Thyroid gland (tissue), 4 donors: ENCODE data around the gene LRRC8E.

ENCODE experiments used
- POLR2A ChIP-seq, 2 donors: fragments of 450-650 bp; IDR thresholded peaks; one replicate each; pipeline ENCODE4 v1.6.1; 2017; ENCODE audit warnings: antibody characterized with exemption in 2 of 2, mild to moderate bottlenecking in 2 of 2, moderate library complexity in 1 of 2
- TF ChIP-seq, protein P1 (sequence below), 6 experiments: fragments of 200-600 bp in 3 of 6; fragments of 450-650 bp in 3 of 6; sonication (generic) in 3 of 6; IDR thresholded peaks; one replicate each; pipeline ENCODE4 v1.5.1; 2016 to 2019; ENCODE audit warnings: antibody characterized with exemption in 6 of 6, mild to moderate bottlenecking in 2 of 6, inconsistent platforms in 1 of 6, moderate library complexity in 1 of 6

DNA sequence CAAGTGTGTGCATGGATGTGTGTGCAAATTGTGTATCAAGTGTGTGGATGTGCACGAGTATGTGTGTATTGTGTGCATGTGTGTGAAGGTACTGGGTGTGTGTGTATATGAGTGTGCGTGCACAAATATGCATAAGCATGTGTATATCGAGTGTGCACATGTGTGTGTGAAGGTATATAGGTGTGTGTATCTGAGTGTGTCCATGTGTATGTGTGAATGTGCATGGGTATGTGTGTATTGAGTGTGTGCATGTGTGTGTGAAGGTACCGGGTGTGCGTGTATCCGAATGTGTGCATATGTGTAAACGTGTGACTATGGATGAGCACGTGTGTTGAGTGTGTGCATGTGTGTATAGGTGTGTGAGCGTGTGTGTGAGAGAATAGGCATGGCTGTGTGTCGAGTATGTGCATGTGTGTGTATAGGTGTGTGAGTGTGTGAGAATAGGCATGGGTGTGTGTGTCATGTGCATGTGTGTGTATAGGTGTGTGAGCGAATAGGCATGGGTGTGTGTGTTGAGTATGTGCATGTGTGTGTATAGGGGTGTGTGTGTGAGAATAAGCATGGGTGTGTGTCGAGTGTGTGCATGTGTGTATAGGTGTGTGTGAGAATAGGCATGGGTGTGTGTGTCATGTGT lies 45.5 kb upstream of the LRRC8E start:
- TF ChIP-seq, protein P1, sequence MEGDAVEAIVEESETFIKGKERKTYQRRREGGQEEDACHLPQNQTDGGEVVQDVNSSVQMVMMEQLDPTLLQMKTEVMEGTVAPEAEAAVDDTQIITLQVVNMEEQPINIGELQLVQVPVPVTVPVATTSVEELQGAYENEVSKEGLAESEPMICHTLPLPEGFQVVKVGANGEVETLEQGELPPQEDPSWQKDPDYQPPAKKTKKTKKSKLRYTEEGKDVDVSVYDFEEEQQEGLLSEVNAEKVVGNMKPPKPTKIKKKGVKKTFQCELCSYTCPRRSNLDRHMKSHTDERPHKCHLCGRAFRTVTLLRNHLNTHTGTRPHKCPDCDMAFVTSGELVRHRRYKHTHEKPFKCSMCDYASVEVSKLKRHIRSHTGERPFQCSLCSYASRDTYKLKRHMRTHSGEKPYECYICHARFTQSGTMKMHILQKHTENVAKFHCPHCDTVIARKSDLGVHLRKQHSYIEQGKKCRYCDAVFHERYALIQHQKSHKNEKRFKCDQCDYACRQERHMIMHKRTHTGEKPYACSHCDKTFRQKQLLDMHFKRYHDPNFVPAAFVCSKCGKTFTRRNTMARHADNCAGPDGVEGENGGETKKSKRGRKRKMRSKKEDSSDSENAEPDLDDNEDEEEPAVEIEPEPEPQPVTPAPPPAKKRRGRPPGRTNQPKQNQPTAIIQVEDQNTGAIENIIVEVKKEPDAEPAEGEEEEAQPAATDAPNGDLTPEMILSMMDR (IDR thresholded peaks at IDR 0.05) = no peak
- TF ChIP-seq POLR2A (IDR thresholded peaks at IDR 0.05) = no peak
